8988T (cell line): ENCODE measurements around the gene SLC51A.
"Not testable (repeated sequence)": the region's sequence is repeated elsewhere in the genome, so short reads cannot be mapped to it uniquely, and the experiment has no call there.

Experiments
- DNase-seq: peaks from one replicate; pipeline ENCODE4 v3.0.0; 2011

The SLC51A gene

DNA sequence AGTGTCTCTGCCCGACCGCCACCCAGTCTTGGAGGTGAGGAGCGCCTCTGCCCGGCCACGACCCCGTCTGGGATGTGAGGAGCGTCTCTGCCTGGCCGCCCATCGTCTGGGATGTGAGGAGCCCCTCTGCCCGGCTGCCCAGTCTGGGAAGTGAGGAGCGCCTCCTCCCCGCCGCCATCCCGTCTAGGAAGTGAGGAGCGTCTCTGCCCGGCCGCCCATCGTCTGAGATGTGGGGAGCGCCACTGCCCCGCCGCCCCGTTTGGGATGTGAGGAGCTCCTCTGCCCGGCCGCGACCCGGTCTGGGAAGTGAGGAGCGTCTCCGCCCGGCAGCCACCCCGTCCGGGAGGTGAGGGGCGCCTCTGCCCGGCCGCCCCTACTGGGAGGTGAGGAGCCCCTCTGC lies 27.8 kb downstream of the SLC51A start:
- DNase-seq = not testable (repeated sequence)

DNA sequence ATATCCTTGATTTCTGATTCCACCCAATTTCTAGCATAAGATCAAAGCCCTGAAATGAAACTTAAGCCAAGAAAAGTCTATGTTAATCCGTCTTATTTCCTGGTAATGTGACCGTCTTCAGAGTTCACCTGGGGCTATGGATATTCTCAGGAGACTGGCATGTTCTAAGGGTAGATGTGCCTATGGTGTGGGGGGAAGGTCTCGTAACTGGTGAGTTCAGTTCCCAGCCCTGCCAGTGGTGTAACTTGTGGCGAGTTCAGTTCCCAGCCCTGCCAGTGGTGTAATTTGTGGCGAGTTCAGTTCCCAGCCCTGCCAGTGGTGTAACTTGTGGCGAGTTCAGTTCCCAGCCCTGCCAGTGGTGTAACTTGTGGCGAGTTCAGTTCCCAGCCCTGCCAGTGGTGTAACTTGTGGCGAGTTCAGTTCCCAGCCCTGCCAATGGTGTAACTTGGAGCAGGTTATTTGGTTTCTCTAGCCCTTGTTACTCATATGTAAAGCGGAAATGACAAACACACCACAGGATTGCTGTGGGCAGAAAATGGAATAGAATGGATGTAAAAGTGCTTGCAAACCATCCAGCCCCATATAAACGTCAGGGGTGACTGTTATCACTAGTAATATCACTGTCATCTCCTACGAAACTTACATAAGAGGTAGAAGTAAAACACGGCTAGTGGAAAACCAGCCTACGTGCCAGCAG lies 30.4 kb downstream of the SLC51A start:
- DNase-seq = no peak

DNA sequence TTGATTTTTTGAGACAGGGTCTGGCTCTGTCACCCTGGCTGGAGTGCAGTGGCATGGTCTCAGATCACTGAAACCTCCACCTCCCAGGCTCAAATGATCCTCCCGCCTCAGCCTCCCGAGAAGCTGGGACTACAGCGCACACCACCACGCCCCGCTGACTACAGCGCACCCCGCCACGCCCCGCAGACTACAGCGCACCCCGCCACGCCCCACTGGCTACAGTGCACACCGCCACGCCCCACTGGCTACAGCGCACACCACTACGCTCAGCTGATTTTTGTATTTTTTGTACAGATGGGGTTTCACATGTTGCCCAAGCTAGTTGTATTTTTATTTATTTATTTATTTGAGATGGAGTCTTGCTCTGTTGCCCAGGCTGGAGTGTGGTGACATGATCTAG lies 35.6 kb downstream of the SLC51A start:
- DNase-seq = no peak

DNA sequence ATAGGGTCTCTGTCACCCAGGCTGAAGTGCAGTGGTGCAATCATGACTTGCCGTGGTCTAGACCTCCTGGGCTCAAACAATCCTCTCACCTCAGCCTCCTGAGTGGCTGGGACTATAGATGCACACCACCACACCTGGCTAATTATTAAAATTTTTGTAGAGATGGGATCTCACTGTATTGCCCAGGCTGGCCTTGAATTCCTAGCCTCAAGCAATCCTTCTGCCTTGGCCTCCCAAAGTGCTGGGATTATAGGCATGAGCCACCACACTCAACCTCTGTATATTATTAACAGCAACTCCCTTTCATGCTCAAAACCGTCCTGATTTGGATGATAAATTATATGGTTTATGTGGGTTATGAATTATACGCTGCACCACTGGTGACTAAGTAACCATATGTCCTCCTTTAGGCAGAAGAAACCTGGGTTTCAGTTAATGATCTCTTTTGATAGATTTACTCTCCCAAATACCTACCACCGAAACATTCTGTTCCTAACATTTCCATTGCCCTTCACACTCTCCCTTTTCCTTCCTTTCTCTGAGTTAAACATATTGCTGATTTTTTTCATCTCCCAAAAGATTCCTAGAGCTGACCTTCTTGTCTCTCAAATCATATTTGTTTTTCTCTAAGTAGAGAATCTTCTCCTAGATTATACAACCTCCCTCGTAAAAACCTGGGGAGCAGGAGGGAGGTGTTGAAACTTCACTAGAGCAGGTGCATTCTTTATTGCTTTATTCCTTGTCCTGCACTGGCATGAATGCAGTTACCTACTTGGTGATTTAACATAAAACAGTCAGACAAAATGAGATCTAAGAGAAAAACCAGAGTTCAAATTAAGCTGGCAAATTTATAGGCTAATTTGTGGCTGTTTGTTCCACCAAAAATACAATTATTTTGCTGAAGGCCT lies 38.3 kb downstream of the SLC51A start:
- DNase-seq = no peak

DNA sequence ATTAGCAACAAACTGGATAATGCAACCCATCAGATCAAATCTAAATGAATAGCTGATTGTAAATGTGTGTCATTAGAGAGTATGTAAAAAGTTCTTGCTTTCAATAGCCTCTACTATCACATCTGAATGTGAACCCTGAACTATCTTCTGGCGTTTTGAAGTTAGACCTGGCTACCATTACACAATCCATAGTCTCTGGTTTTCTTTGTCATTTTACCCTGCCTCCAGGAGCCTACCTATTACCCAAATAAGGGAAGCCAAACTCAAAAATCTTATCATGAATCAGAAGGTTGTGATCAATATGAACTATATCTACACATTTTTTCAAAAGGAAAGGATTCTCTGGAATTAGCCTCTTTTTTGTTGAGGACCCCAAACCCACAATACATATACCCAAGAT lies 39.4 kb downstream of the SLC51A start:
- no peak for DNase-seq

DNA sequence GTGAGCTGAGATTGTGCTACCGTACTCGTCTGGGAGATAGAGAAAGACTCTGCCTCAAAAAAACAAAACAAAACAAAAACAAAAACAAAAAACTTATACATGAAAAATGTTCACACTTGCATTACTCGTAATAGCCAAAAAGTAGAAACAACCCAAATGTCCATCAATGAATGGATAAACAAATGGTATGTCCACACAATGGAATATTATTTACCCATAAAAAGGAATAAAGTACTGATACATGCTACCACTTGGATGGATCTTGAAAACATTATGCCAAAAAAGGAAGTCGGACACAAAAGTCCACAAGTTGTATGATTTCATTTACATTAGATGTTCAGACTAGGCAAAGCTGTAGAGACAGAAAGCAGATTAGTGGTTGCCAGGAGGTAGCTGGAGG lies 44.5 kb downstream of the SLC51A start:
- DNase-seq = no peak

DNA sequence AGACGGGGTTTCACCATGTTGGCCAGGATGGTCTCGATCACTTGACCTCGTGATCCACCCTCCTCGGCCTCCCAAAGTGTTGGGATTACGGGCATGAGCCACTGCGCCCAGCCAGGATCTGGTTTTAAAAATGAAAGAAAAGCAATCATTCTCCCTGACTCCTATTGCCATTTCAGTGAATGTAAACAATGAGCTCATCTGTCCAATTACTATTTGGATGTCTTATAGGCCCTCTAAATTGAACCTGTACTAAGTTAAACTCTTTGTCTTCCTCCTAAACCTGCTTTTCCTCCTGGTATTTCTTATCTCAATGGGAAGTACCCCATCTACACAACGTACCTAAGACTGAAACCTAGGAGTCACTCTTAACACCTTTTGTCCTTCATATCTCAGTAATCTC lies 47.5 kb downstream of the SLC51A start:
- no peak for DNase-seq

DNA sequence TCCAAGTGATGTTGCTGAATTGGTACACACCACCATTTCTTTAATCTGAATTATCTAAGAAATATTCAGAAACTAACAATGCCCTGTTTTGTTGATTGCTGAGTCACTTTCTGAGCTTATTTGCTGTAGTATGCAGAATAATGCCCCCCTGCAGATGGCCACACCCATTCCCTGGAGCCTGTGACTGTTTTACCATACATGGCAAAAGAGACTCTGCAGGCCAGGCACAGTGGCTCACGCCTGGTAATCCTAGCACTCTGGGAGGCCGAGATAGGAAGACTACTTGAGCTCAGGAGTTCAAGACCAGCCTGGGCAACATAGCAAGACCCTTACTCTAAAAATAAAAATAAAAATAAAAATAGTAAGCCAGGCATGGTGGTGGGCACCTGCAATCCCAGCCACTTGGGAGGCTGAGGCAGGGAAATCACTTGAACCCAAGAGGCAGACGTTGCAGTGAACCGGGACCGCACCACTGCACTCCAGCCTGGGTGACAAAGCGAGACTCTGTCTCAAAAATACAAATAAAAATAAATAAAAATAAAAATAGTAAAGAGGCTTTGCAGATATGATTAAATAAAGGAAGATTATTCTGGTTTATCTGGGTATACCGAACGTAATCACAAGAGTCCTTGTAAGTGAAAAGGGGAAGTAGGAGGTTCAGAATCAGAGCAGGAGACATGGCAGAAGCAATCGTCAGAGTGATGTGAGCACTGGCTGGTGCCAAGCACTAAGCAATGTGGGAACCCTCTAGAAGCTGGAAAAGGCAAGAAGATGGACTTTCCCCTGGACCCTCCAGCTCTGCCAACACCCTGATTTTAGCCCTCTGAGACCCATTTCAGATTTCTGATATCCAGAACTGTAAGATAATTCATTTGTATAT lies 52.2 kb downstream of the SLC51A start:
- no peak for DNase-seq

DNA sequence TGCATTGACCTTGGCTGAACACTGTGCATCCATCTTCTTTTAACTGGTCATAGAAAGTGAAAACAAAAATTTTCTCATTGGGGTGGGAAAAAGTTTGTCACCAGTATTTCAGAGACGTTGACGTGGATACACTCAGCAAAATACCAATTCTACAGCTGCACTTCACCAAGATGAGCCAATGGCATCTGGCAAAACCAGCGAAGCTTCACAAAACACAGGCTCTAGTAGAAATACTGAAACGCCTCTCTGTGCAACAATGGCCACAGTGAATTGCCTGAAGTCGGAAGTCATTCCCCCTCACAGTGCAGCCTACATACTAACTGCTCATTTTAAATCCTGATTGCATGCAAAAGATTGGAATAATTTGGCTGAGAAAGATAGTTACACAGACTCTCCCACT lies 54.2 kb downstream of the SLC51A start:
- no peak for DNase-seq

DNA sequence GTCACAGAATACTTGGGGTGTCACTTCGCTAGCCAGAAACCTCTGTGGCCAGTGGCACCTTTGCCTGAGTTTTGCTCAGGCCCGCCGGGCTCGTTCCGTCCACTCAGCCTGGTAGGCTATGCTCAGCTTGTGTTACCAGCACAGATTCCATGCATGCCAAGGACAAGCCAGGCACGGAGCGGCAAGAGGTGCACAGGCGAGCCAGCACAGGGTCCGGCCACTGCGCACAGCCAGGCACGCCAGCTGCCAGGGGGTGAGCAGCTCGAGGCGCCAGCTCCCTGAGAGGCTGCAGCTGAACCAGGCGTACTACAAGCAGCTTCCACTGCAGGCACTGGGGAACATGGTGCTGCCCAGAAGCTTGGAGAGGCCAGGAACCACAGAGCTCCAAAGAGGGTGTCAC lies 56.5 kb downstream of the SLC51A start:
- no peak for DNase-seq

DNA sequence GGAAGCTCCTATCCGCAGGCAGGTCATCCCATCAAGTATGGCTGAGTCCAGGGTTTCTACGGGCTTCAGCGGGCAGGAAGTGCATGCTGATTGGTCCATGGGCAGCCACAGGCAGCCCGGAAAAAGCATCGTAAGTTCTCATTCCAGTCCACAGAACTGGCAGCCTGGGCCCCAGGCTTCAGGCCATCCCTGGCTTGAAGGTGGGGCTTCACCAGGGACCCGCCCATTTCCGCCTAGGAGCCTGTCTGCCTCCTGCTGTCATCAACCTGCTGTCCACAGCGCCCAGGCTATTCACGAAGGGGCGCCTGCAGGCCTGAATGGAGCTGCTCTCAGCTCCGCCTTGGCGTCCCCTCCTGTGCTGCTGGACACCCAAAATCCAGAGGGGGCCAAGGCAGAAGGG lies 57.3 kb downstream of the SLC51A start:
- DNase-seq = no peak

DNA sequence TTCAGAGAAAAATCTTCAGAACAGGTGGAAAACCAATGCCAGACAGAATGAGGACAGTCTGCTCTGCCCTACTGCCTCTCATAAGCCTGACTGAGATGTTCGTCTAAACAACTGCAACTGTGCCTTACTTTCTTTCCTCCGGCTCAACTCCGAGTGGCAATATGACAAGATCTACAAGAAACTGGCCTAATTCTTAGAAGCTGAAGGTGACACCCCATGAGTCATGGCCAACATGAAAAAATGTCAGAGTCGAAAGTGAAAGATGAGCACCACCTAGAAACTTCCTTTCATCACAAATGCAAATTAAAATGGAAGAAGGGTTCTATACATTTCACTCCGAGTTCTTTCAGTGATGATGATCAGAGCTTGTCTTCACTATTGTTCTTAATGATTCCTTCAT lies 58.3 kb downstream of the SLC51A start:
- DNase-seq = no peak

DNA sequence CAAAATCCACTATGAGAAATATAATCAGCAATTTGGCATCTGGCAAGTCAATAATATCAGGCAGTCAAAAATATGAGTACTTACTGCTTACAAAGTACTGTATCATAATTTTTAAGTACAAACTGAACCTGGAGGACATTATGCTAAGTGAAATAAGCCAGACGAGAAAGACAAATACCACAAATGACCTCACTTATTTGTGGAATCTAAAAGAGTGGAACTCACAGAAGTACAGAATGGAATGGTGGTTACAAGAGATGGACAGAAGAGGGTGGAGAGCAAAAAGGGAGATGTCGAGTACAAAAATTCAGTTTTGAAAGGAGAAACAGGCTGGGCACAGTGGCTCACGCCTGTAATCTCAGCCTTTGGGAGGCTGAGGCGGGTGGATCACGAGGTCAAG lies 58.8 kb downstream of the SLC51A start:
- DNase-seq = no peak

DNA sequence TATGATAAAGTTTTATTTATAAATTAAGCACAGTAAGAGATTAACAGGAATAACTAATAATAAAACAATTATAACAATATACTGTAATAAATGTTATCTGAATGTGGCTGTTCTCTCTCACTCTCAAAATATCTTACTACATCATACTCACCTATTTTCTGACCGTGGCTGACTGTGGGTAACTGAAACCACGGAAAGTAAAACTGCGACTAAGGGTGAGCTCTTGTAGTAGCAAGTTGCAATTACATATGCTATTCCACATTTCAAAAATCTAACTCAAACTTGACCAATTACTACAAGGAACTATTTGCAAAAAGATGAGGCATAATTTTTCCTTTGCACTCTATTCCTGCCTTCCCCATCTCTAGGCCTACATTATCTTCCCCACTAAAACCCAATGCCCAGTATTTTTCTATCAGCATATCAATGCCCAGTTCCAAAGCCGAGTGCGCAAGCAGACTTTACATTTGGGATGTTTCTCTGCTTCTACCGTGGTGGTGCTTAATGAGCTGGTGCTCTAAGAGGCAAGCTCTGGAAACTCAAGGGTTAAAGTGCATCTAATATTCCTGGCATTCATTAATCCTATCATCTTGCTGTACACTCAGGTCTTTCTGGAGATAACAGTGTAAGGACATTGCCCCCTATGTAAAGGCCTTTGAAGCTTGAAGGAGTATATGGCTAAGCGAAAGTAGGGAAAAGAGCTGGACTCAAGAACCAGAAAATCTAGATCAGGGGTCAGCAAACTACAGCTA lies 64.5 kb downstream of the SLC51A start:
- DNase-seq = no peak

DNA sequence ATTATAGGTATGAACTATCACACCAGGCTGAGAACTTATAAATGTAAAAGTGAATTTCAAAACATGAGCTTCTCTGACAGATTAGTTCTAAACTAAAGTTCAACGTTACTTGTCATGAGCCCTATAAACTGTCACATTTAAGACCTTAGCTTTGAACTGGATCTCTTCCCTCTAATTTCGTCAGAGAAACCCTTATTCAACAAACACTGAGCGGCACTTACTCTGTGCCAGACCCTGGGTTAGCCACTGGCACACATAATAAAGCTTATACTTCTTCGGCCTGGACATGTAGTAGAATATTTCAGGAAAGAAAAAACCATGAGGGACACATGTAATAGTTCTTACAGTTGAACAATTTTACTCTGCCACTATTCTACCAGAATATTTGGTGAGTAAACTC lies 65.6 kb downstream of the SLC51A start:
- DNase-seq = no peak
